GM04504 (cell line): ENCODE results near the gene NRXN3.

Source experiments
- DNase-seq: peaks from one replicate; pipeline ENCODE4 v3.0.0-alpha.2; 2012; ENCODE audit warnings: low read depth

The NRXN3 gene

GRCh38 chr14:79906994-79907393, 1736.8 kb downstream of the NRXN3 start:
- DNase-seq = no peak

GRCh38 chr14:79910086-79910485, 1739.9 kb downstream of the NRXN3 start:
- no peak for DNase-seq

DNA sequence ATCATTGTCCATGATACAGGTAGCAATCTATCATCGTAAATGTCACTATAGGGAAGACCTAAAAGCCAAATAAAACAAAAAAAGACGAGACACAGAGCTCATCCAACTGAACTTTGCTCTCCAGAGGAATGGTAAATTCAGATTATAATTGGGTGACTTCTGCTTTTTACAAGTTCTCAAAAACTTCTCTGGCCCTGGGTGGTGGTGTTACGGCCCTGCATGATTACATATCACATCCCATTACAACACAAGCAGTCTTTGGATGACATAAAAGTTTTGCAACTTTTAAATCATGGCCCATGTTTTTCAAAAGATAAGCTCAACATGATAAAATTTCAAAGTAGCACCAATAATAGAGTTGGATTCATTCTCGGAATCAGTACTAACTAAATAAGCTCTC, 1741.6 kb downstream of the NRXN3 start:
- no peak for DNase-seq

DNA sequence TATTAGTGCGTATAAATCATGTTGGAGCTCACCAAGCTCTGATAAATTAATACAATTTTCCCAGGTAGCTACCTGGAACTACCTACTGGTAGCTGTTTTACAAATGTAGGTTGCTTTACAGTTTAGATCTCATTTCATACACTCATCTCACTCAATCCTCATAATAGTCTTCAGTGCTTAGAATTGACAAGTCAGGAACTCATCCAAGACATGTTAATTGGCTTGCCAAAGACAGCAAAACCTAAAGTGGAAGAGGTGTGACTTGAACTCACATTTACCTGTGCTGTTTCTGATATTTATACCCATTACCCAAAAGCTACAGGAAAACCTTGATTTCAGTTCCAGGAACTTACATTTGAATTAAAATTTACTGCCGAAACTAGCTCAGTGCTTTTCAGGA, 1744.4 kb downstream of the NRXN3 start:
- no peak for DNase-seq

GRCh38 chr14:79915406-79915805, 1745.2 kb downstream of the NRXN3 start:
- no peak for DNase-seq

GRCh38 chr14:79916281-79916680, 1746.1 kb downstream of the NRXN3 start:
- DNase-seq = no peak

DNA sequence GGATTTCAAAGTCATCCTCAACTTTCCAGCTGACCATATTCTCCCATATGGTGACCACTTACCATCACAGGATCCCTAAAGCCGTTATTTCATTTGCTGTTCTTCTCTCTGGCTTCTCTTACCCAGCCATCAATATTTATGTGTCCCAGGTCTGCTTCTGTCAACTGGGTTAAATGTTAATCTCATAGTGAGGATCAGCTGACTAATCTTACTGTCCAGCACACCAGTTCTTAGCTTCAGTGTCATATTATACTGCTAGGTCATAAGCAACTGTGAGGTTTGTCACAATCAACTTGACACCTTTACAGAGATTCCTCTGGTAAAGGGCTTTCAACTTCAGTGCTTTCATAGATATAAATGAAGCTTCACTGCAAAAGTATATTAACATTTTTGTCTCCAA, 1746.7 kb downstream of the NRXN3 start:
- no peak for DNase-seq
